Measurements from ENCODE around the gene FBXO40. TPM values are rescaled to one million over a fixed set of nuclear protein-coding genes. Genes with fewer than 3 reads are reported as not detected.

FBXO40 gene
- total and polyA plus RNA-seq, 9 of the 15 experiments (the other 6 are each of a cell fraction or from before 2014, with no cell fraction given), result 0.01 to 0.05 (median 0.04) TPM; not detected in 3

- Histone ChIP-seq H4K20me1 (replicated peaks; ENCODE audit: control insufficient read depth, insufficient read depth, low read length) (no peaks in the 10 kb centered on the region), H3K36me3 (ENCODE audit: control insufficient read depth, insufficient read depth, low read length) (peaks cover 26% of the 10 kb centered on the region; the same call in 2 of the 3 replicates), H3K27ac (ENCODE audit: extremely low read depth, low read depth, low read length) (no peak overlapping the region), H3K4me2 (ENCODE audit: insufficient read depth, low read length) (no peak overlapping the region), H3K9me3 (replicated peaks; ENCODE audit: control insufficient read depth, insufficient read depth, low read depth, low read length) (no peaks in the 10 kb centered on the region), H3K4me1 (replicated peaks in 1 of 2; ENCODE audit: control insufficient read depth in 2 of 2, insufficient read depth in 2 of 2, low read length in 2 of 2) (peaks cover 0 to 5% of the 10 kb centered on the region in 2 experiments; a peak in 3 of 5 replicates), H3K9me1 (ENCODE audit: control insufficient read depth, insufficient read depth, low read length) (no peaks in the 10 kb centered on the region), H3K4me3 (no peak overlapping the region), H3K79me2 (ENCODE audit: control insufficient read depth, insufficient read depth, low read length) (no peaks in the 10 kb centered on the region), H3K27me3 (ENCODE audit: control insufficient read depth in 2 of 2, insufficient read depth in 2 of 2, low read length in 2 of 2) (no peaks in the 10 kb centered on the region), H3K9ac (ENCODE audit: insufficient read depth in 1 of 2, low read depth in 2 of 2, low read length in 2 of 2) (no peak overlapping the region), H2AFZ (ENCODE audit: low read depth, low read length) (no peak overlapping the region)
- POLR2A ChIA-PET, result interaction anchor here (0.5 to 1.1 kb wide), 3 partner anchors 10 to 193 kb away, joined by 3 to 4 read pairs (median 3); partner anchors contain the start of gene GOLGB1
- FAIRE-seq, result no peak
- intact Hi-C loops (cut with micrococcal nuclease) (no loop called here), in situ Hi-C loops (cut with MboI) (no loop called here)
- TF ChIP-seq ILK (tag; IDR thresholded peaks at IDR 0.05; ENCODE audit: borderline replicate concordance, low read depth) (no peak), E2F5 (CRISPR knock-in tag; IDR thresholded peaks at IDR 0.05) (no peak), SMARCE1 (IDR thresholded peaks at IDR 0.05) (no peak), KHSRP (IDR thresholded peaks at IDR 0.05) (no peak), ZNF143 (CRISPR knock-in tag; IDR thresholded peaks at IDR 0.05) (no peak), SIRT6 (IDR thresholded peaks at IDR 0.05; ENCODE audit: low read depth, low read length) (no peak), ZNF274 (IDR thresholded peaks at IDR 0.05; ENCODE audit: borderline replicate concordance, low read depth, low read length) (no peak), HMG20B (CRISPR knock-in tag; IDR thresholded peaks at IDR 0.05) (no peak)
- TF ChIP-seq, protein P1, sequence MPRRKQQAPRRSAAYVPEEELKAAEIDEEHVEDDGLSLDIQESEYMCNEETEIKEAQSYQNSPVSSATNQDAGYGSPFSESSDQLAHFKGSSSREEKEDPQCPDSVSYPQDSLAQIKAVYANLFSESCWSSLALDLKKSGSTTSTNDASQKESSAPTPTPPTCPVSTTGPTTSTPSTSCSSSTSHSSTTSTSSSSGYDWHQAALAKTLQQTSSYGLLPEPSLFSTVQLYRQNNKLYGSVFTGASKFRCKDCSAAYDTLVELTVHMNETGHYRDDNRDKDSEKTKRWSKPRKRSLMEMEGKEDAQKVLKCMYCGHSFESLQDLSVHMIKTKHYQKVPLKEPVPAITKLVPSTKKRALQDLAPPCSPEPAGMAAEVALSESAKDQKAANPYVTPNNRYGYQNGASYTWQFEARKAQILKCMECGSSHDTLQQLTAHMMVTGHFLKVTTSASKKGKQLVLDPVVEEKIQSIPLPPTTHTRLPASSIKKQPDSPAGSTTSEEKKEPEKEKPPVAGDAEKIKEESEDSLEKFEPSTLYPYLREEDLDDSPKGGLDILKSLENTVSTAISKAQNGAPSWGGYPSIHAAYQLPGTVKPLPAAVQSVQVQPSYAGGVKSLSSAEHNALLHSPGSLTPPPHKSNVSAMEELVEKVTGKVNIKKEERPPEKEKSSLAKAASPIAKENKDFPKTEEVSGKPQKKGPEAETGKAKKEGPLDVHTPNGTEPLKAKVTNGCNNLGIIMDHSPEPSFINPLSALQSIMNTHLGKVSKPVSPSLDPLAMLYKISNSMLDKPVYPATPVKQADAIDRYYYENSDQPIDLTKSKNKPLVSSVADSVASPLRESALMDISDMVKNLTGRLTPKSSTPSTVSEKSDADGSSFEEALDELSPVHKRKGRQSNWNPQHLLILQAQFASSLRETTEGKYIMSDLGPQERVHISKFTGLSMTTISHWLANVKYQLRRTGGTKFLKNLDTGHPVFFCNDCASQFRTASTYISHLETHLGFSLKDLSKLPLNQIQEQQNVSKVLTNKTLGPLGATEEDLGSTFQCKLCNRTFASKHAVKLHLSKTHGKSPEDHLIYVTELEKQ (CRISPR knock-in tag; IDR thresholded peaks at IDR 0.05), result no peak
- CTCF ChIA-PET (ENCODE audit: low intra/inter-chr PET ratio), result no interaction called here
- no TSS peak for BruUV-seq (replicated peaks)
- no peak for ATAC-seq
- WGBS (ENCODE audit: insufficient coverage, low coverage, missing lambda C conversion rate), result 83% methylated on average over 1 of the region's 2 CpGs
- no peak for DNase-seq (ENCODE audit: extremely low read depth in 1 of 4, low spot score in 3 of 4)
These were observed 70.1 kb downstream of the FBXO40 start for GRCh38 chr3:121663171-121663847.
